ENCODE data around the gene CTNNA3.

- TF ChIP-seq, protein P1, sequence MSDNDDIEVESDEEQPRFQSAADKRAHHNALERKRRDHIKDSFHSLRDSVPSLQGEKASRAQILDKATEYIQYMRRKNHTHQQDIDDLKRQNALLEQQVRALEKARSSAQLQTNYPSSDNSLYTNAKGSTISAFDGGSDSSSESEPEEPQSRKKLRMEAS (IDR thresholded peaks at IDR 0.05), result no peak
- TF ChIP-seq, protein P2, sequence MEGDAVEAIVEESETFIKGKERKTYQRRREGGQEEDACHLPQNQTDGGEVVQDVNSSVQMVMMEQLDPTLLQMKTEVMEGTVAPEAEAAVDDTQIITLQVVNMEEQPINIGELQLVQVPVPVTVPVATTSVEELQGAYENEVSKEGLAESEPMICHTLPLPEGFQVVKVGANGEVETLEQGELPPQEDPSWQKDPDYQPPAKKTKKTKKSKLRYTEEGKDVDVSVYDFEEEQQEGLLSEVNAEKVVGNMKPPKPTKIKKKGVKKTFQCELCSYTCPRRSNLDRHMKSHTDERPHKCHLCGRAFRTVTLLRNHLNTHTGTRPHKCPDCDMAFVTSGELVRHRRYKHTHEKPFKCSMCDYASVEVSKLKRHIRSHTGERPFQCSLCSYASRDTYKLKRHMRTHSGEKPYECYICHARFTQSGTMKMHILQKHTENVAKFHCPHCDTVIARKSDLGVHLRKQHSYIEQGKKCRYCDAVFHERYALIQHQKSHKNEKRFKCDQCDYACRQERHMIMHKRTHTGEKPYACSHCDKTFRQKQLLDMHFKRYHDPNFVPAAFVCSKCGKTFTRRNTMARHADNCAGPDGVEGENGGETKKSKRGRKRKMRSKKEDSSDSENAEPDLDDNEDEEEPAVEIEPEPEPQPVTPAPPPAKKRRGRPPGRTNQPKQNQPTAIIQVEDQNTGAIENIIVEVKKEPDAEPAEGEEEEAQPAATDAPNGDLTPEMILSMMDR (IDR thresholded peaks at IDR 0.05; ENCODE audit: low read depth, low read length, missing input control), result no peak
- TF ChIP-seq RAD21 (IDR thresholded peaks at IDR 0.05), result no peak
- no peak for TF ChIP-seq TAF1 (conservative IDR thresholded peaks at IDR 0.05)
- TF ChIP-seq FOXA1 (IDR thresholded peaks at IDR 0.05), result no peak
- no peak for TF ChIP-seq REST (IDR thresholded peaks at IDR 0.05)
- TF ChIP-seq ATF3 (IDR thresholded peaks at IDR 0.05), result no peak
- TF ChIP-seq ZBTB33 (IDR thresholded peaks at IDR 0.05), result no peak
- TF ChIP-seq GABPA (IDR thresholded peaks at IDR 0.05 in 1 of 2, conservative IDR thresholded peaks at IDR 0.05 in 1 of 2), result no peak
- TF ChIP-seq YY1 (IDR thresholded peaks at IDR 0.05), result no peak
- no peak for TF ChIP-seq SP1 (IDR thresholded peaks at IDR 0.05)
- TF ChIP-seq JUND (IDR thresholded peaks at IDR 0.05), result no peak
- TF ChIP-seq HNF4A (conservative IDR thresholded peaks at IDR 0.05), result no peak
- no peak for TF ChIP-seq RXRA (IDR thresholded peaks at IDR 0.05)
These were observed 1232.4 kb downstream of the CTNNA3 start for GRCh38 chr10:66463611-66464010.
